Activated CD8-positive, alpha-beta T cell treated with anti-CD3 and anti-CD28 coated beads for 36 hours (primary cell): ENCODE results near the gene TNP2. TPM values are rescaled to one million over a fixed set of nuclear protein-coding genes. Genes with fewer than 3 reads are reported as not detected.

Experiments used
- ATAC-seq: fragments of 200-7000 bp; cut with Tn5 transposase; one replicate; pipeline ENCODE4 v1.10.0; 2021; ENCODE audit warnings: mild to moderate bottlenecking, moderate library complexity
- CTCF ChIA-PET: fragments of 350-600 bp; sonication (Branson Sonifier 250); formaldehyde crosslinking; loops from one replicate; lab custom pipeline; 2021; ENCODE audit warnings: antibody characterized with exemption; lab: Charles Lee
- POLR2A ChIA-PET: fragments of 350-600 bp; sonication (Branson Sonifier 250); formaldehyde crosslinking; loops from one replicate; lab custom pipeline; 2021; ENCODE audit warnings: antibody characterized with exemption; lab: Charles Lee
- DNase-seq: peaks from one replicate; pipeline ENCODE4 v3.0.0-alpha.2; 2020
- H3K27ac Mint-ChIP-seq: one replicate; pipeline ENCODE4 v1.8.0; 2021; ENCODE audit warnings: mild to moderate bottlenecking, mixed read lengths
- H3K27me3 Mint-ChIP-seq: one replicate; pipeline ENCODE4 v1.8.0; 2021; ENCODE audit warnings: mixed read lengths
- H3K36me3 Mint-ChIP-seq: one replicate; pipeline ENCODE4 v1.8.0; 2021; ENCODE audit warnings: low read depth, mixed read lengths
- H3K4me1 Mint-ChIP-seq: one replicate; pipeline ENCODE4 v1.8.0; 2021; ENCODE audit warnings: low read depth, mixed read lengths
- H3K4me3 Mint-ChIP-seq: one replicate; pipeline ENCODE4 v1.8.0; 2021; ENCODE audit warnings: mild to moderate bottlenecking, moderate library complexity, mixed read lengths
- H3K9me3 Mint-ChIP-seq: one replicate; pipeline ENCODE4 v1.8.0; 2021; ENCODE audit warnings: mixed read lengths
- intact Hi-C: fragments of 100-400 bp; cut with micrococcal nuclease; formaldehyde crosslinking; loops from one replicate; pipeline ENCODE4 v1.10.0; 2022
- total RNA-seq, 2 experiments: library from RNA; stranded (reverse); gene quantifications; one replicate each; pipeline ENCODE4 v1.2.3, GENCODE V29; 2021
- TF ChIP-seq, protein P1 (sequence below): fragments of 200-600 bp; IDR thresholded peaks from one replicate; pipeline ENCODE4 v1.8.0; 2022; ENCODE audit warnings: antibody characterized with exemption, mild to moderate bottlenecking

TNP2 gene
- total RNA-seq, 2 experiments from 2014 or later: not detected

- ChIA-PET CTCF (interaction anchor here (0.5 kb wide), 1 partner anchor 19 kb away, joined by 3 read pairs; no protein-coding TSS in a partner anchor), POLR2A (interaction anchor here (0.6 to 0.7 kb wide), 2 partner anchors 9 to 25 kb away, joined by 3 read pairs; no protein-coding TSS in a partner anchor)
- ATAC-seq (no peak), DNase-seq (no peak)
- TF ChIP-seq, protein P1, sequence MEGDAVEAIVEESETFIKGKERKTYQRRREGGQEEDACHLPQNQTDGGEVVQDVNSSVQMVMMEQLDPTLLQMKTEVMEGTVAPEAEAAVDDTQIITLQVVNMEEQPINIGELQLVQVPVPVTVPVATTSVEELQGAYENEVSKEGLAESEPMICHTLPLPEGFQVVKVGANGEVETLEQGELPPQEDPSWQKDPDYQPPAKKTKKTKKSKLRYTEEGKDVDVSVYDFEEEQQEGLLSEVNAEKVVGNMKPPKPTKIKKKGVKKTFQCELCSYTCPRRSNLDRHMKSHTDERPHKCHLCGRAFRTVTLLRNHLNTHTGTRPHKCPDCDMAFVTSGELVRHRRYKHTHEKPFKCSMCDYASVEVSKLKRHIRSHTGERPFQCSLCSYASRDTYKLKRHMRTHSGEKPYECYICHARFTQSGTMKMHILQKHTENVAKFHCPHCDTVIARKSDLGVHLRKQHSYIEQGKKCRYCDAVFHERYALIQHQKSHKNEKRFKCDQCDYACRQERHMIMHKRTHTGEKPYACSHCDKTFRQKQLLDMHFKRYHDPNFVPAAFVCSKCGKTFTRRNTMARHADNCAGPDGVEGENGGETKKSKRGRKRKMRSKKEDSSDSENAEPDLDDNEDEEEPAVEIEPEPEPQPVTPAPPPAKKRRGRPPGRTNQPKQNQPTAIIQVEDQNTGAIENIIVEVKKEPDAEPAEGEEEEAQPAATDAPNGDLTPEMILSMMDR: no peak
- Mint-ChIP-seq H3K4me3 (no peak overlapping the region), H3K36me3 (no peaks in the 10 kb centered on the region), H3K9me3 (no peaks in the 10 kb centered on the region), H3K4me1 (no peaks in the 10 kb centered on the region), H3K27ac (no peak overlapping the region), H3K27me3 (no peaks in the 10 kb centered on the region)
- intact Hi-C loops: no loop called here
Measured at GRCh38 chr16:11276896-11277593, 7.9 kb upstream of the TNP2 start.

DNA sequence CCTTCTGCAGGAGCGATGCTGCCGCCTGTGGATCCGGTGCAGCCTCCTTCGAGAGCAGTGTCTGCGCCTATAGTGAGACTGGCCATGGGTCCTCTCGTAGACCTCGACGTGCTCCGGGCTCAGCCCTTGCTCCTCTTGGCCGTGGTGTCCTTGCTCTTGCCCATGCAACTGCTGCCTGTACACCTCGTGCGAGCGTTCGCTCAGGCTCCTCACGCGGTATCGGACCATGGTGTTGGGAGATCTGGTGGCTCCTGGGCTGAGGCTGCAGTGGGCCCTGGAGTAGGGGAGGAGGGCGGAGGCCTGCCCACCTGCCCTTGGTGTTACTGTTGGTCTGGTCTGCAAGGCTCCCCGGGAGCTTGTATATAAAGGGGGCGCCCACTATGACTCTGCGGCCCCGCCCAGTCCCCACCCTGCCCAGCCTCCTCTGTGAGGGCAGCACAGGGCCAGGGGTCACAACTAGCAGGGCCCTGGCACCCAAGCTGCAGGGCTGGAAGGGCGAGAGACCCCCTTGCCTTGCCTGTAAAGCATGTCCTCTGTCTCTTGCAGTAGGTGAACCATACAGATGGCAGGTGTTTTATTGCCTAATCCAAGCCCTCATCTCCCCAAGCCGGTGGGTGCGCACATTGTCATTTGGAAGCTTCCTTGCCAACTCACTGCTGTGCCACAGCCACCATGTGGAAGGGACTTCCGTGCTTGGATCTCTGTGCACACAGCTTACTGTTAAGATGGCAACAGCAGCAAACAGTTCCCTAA lies 7.2 kb upstream of the TNP2 start, which contains the start of gene PRM2:
Gene PRM2 (minus strand): TSS at position 338 of the 753 bp plus-strand sequence. CDS start 110 bp downstream, at position 228.
- DNase-seq (no peak), ATAC-seq (no peak)
- Mint-ChIP-seq H3K27me3 (no peaks in the 10 kb centered on the region), H3K36me3 (no peaks in the 10 kb centered on the region), H3K4me1 (no peaks in the 10 kb centered on the region), H3K27ac (no peak within 1 kb of the TSS), H3K4me3 (no peak within 1 kb of the TSS), H3K9me3 (no peaks in the 10 kb centered on the region)
- TF ChIP-seq, protein P1: no peak
- intact Hi-C loops: no loop called here
- ChIA-PET CTCF (interaction anchor here (0.5 kb wide), 1 partner anchor 18 kb away, joined by 3 read pairs; no protein-coding TSS in a partner anchor), POLR2A (interaction anchor here (0.6 to 0.7 kb wide), 2 partner anchors 8 to 24 kb away, joined by 3 read pairs; no protein-coding TSS in a partner anchor)

GRCh38 chr16:11274964-11275363 lies 5.8 kb upstream of the TNP2 start:
- Mint-ChIP-seq H3K27ac (no peak overlapping the region), H3K9me3 (no peaks in the 10 kb centered on the region), H3K27me3 (no peaks in the 10 kb centered on the region), H3K36me3 (no peaks in the 10 kb centered on the region), H3K4me3 (no peak overlapping the region), H3K4me1 (no peaks in the 10 kb centered on the region)
- CTCF ChIA-PET: no interaction called here
- ATAC-seq (no peak), DNase-seq (no peak)
- TF ChIP-seq, protein P1: no peak
- POLR2A ChIA-PET: no interaction called here
- intact Hi-C loops: no loop called here

DNA sequence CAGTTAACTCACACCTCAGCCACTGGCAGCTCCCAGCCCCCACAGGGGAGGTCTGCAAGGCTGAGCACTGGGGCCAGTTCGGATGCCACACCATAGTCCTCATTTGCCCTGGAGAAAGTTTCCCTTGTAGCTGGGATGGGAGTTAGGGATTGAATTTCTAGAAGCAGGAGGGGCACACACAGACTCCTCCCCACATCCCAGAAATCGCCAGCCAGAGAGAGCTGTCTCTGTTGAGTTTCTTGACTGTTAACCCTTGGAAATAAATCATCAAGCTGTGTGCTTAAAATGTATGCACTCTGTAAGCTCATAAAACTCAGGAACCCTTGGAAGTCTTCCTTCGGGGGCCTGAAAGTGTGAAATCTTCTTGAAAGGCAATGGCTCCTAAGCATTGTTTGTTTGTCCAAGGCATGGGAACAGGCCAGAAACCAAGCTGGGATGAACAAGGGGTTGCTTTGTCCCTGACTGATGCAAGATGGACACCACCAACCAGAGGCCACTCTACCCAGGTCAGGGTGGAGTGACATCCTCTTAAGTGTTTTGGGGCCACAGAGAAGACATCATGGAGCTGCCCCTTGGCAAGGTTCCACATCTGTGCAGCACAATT lies 4.7 kb upstream of the TNP2 start:
- intact Hi-C loops: no loop called here
- ChIA-PET POLR2A (interaction anchor here (0.9 to 2.0 kb wide), 5 partner anchors 10 to 86 kb away, joined by 3 to 7 read pairs (median 3); no protein-coding TSS in a partner anchor), CTCF (interaction anchor here (0.7 to 1.3 kb wide), 3 partner anchors 9 to 15 kb away, joined by 3 to 4 read pairs (median 3); no protein-coding TSS in a partner anchor)
- H3K4me3 Mint-ChIP-seq: no peak overlapping the region
- no peaks in the 10 kb centered on the region for H3K9me3 Mint-ChIP-seq
- H3K27me3 Mint-ChIP-seq: no peaks in the 10 kb centered on the region
- DNase-seq (no peak), ATAC-seq (no peak)
- H3K27ac Mint-ChIP-seq: no peak overlapping the region
- H3K36me3 Mint-ChIP-seq: no peaks in the 10 kb centered on the region
- H3K4me1 Mint-ChIP-seq: no peaks in the 10 kb centered on the region
- TF ChIP-seq, protein P1: no peak
